Measurements from ENCODE around the gene EFCAB8. TPM values are rescaled to one million over a fixed set of nuclear protein-coding genes. Genes with fewer than 3 reads are reported as not detected.

EFCAB8 gene
- total and polyA plus RNA-seq, 11 donors, result 0.03 to 0.29 (median 0.08) TPM; not detected in 8

DNA sequence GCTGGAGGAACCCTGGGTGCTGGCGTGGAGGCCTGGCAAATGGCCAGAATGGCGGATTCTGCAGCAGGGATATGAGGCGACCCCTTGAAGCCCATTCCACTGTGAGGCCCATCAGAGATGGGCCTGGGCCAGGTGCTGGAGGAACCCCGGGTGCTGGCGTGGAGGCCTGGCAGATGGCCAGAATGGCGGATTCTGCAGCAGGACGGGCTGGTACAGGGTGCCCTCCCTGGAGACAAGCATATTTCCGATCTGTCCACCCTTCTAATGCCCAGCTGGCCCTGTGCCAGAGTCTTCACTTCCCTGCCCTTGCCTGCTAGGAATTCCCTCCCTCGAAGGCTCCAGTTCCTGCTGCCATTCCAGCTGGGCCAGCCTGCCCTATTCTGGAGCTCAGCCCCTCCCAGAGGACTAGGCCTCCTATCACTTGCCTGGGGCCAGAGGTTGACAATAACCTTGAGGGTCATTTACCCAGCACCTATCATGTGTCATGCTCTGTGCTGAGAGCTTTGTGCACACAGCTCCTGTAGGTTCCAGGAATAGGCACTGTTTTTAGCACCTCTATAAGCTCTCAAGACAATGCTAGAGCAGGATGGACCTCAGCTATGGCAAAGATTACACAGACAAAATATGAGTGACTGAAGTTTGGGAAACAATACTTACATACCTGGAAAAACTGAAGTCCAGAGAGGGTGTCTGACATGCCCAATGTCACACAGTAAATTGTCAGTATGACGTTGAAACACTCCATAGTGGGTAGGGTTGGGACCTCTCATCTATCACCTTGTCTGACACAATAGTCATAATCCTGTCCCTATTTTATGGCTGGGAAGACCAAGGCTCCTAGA lies 124.1 kb downstream of the EFCAB8 start:
- Histone ChIP-seq H3K4me1 (peaks cover 0 to 15% (median 0%) of the 10 kb centered on the region in 12 donors), H3K9me3 (no peaks in the 10 kb centered on the region), H3K4me3 (no peak overlapping the region), H3K27me3 (no peaks in the 10 kb centered on the region), H3K36me3 (no peaks in the 10 kb centered on the region), H3K27ac (peak overlapping the region in 10 of 12 donors; percentile 24 to 75 (median 60))
- peak; percentile 77 to 89 (median 88) for ATAC-seq
- intact Hi-C loops (cut with DNase I), result no loop called here
- no peak for TF ChIP-seq POLR2A (IDR thresholded peaks at IDR 0.05)
- TF ChIP-seq, protein P1, sequence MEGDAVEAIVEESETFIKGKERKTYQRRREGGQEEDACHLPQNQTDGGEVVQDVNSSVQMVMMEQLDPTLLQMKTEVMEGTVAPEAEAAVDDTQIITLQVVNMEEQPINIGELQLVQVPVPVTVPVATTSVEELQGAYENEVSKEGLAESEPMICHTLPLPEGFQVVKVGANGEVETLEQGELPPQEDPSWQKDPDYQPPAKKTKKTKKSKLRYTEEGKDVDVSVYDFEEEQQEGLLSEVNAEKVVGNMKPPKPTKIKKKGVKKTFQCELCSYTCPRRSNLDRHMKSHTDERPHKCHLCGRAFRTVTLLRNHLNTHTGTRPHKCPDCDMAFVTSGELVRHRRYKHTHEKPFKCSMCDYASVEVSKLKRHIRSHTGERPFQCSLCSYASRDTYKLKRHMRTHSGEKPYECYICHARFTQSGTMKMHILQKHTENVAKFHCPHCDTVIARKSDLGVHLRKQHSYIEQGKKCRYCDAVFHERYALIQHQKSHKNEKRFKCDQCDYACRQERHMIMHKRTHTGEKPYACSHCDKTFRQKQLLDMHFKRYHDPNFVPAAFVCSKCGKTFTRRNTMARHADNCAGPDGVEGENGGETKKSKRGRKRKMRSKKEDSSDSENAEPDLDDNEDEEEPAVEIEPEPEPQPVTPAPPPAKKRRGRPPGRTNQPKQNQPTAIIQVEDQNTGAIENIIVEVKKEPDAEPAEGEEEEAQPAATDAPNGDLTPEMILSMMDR (IDR thresholded peaks at IDR 0.05), result no peak
- peak; percentile 31 to 75 (median 71) for DNase-seq
- 28 to 39% (median 33%) methylated on average over 10 of the region's 10 CpGs for WGBS, 4 donors

DNA sequence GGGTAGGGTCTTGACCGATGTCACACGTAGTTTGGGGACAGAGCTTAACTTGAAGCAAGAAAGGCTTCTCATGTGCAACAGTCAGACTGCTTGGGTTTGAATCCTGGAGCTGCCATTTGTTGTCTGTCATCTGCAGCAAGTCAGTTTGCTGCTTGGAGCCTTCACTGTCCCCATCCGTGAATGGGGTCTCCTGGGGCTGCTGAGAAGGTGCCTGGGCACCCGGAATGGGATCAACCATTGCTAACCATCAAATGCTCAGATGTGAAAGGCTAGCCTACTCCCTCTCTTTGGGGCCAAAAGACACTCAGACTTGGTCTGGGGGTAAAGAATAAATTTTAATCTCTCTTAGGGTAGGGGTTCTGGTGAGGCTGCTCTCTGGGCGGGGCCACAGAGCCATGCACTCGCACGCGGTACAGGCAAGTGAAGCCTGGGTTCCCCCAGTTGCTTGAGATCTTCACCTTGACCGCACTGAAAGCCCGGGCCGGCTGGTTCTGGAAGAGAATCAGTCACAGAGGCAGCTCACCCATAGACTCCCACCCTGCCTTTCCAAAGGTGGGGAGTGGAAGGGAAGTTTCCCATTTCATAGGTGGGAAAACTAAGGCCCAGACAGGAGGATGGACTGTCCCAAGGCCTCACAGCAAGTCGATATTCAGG lies 124.9 kb downstream of the EFCAB8 start:
- ATAC-seq, result no peak
- H3K4me3 ChIP-seq, result no peak overlapping the region
- intact Hi-C loops (cut with DNase I), result no loop called here
- no peaks in the 10 kb centered on the region for H3K27me3 ChIP-seq
- no peaks in the 10 kb centered on the region for H3K9me3 ChIP-seq
- peak in 2 of 5 donors; percentile 10 to 40 for DNase-seq
- TF ChIP-seq, protein P1 (IDR thresholded peaks at IDR 0.05), result no peak
- TF ChIP-seq POLR2A (IDR thresholded peaks at IDR 0.05), result no peak
- H3K4me1 ChIP-seq, result peaks cover 0 to 17% (median 0%) of the 10 kb centered on the region in 12 donors
- peak overlapping the region in 9 of 12 donors; percentile 24 to 75 (median 65) for H3K27ac ChIP-seq
- WGBS, 4 donors, result 83 to 89% (median 86%) methylated on average over 12 of the region's 12 CpGs
- H3K36me3 ChIP-seq, result no peaks in the 10 kb centered on the region

DNA sequence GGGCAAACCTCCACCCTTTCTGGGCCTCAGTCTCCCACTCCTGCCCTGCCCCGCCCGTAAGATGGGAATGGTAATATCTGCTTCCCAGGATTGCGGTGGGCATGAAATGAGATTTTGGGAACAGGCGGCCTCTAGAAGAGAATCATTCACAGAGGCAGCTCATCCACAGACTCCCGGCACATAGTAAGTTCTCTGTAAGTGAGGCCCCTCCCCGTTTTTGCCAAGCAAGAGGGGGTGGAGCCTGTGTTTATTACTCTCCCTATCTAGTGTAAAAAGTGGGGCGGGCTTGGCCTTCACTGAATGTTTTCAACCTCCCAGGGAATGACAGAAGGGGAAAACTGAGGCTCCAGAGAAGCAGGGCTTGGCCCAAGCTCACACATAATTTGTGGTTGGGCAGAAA lies 125.5 kb downstream of the EFCAB8 start:
- Histone ChIP-seq H3K9me3 (no peaks in the 10 kb centered on the region), H3K27ac (peak overlapping the region in 1 of 12 donors; percentile 74), H3K4me1 (peaks cover 0 to 17% (median 0%) of the 10 kb centered on the region in 12 donors), H3K36me3 (no peaks in the 10 kb centered on the region), H3K27me3 (no peaks in the 10 kb centered on the region), H3K4me3 (no peak overlapping the region)
- peak in 1 of 5 donors; percentile 12 for DNase-seq
- TF ChIP-seq POLR2A (IDR thresholded peaks at IDR 0.05), result no peak
- TF ChIP-seq, protein P1 (IDR thresholded peaks at IDR 0.05), result no peak
- WGBS, 4 donors, result 61 to 74% (median 67%) methylated on average over 7 of the region's 7 CpGs
- intact Hi-C loops (cut with DNase I), result no loop called here
- no peak for ATAC-seq

Measured in heart left ventricle (tissue), 16 donors.